Duodenal mucosa (tissue), 2 donors: ENCODE data around the gene IL6R.

Experiments
- H3K27ac ChIP-seq: one replicate; pipeline ENCODE4 v1.7.0; 2013; ENCODE audit warnings: low read depth, low read length
- H3K27me3 ChIP-seq, 2 donors: one replicate each; pipeline ENCODE4 v1.7.0; 2013; ENCODE audit warnings: low read length in 2 of 2, control low read depth in 1 of 2; ENCODE audit not compliant: insufficient read depth in 2 of 2, control insufficient read depth in 1 of 2
- H3K36me3 ChIP-seq, 2 donors: one replicate each; pipeline ENCODE4 v1.7.0; 2013; ENCODE audit warnings: low read length in 2 of 2, control low read depth in 1 of 2; ENCODE audit not compliant: insufficient read depth in 2 of 2, control insufficient read depth in 1 of 2
- H3K4me1 ChIP-seq, 2 donors: one replicate each; pipeline ENCODE4 v1.7.0; 2013; ENCODE audit warnings: low read length in 2 of 2, control low read depth in 1 of 2; ENCODE audit not compliant: insufficient read depth in 2 of 2, control insufficient read depth in 1 of 2
- H3K4me3 ChIP-seq, 2 donors: one replicate each; pipeline ENCODE4 v1.7.0; 2013; ENCODE audit warnings: low read length in 2 of 2, low read depth in 1 of 2
- H3K9ac ChIP-seq, 2 donors: one replicate each; pipeline ENCODE4 v1.7.0; 2013; ENCODE audit warnings: low read length in 2 of 2, low read depth in 1 of 2
- H3K9me3 ChIP-seq, 2 donors: one replicate each; pipeline ENCODE4 v1.7.0; 2013; ENCODE audit warnings: low read length in 2 of 2, control low read depth in 1 of 2; ENCODE audit not compliant: control insufficient read depth in 1 of 2

The IL6R gene

DNA sequence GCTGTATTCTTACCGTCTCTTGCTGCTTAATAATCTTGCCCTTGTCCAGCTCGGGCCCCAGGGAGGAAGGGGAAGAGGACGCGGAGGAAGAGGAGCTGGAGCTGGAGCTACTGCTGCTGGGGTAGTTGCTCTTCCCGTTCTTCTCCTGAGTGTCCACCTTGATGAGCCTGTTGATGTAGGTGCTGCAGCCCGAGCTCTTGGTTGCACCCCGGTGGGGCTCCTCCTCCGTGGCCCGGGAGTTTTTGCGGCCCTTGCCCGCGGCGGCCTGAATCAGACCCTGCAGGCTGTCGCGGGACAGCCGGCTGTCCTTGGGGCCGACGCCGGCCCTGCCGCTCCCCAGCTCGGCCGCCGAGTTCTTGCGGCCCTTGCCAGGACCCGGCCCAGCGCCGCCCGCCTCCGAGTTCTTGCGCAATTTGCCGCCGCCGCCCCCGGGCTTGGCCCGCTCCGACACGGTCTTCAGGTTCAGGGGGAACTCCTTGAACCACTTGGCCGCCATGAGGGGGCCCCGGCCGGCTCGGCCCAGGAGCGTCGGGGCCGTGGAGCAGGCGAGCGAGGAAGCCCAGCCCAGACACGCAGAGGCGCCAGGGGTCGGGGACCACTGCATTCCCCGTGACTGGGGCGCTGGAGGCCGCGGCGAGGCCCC, 96.4 kb downstream of the IL6R start:
- Histone ChIP-seq H3K36me3 (no peaks in the 10 kb centered on the region), H3K27ac (no peak overlapping the region), H3K4me3 (peak overlapping the region; percentile 42 to 62), H3K9ac (peak overlapping the region; percentile 9 to 18), H3K27me3 (peaks cover 32 to 35% of the 10 kb centered on the region in 2 donors), H3K9me3 (no peaks in the 10 kb centered on the region), H3K4me1 (peaks cover 0 to 3% of the 10 kb centered on the region in 2 donors)

DNA sequence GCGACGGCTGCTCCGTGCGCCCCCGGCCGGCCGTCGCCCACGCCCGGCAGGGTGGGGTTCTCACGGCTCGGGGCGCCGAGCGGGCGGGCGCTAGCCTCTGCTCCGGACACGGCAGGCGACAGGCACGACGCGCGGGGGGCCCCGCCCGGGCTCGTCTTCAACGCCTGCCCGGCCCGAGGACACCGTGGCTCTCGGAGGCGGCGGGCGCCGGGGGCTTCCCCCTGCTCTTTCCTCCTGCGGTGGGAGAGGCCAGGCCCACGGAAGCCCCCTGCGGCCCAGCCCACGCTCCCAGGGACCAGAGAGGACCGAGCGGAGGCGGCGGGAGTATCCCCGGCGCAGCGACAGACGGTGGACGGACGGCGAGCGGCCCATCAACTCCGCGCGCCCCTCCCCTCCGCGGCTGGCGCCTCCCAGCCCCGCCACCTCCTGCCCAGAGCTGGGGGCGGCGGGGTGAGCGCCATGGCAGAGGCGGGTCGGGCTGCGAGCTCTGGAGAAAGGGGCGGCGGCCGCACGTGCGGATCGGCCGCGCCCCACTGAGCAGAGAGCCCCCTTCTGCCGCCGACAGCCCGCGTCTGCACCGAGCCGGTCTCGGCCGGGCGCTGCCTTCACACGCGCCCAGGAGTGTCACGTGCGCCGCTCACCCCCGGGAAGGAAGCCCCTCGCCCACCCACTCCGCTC, 97.1 kb downstream of the IL6R start, which contains the start of the genes SHE and TDRD10:
TSS of gene SHE (minus strand) at position 347 of the 678 bp plus-strand sequence. CDS start 386 bp downstream, outside the sequence.
TSS of gene TDRD10 (plus strand) at position 154 of the 678 bp plus-strand sequence. CDS start 4,685 bp downstream, outside the sequence.
- Histone ChIP-seq H3K9ac (peak within 1 kb of the TSS; percentile 9 to 18), H3K27ac (no peak within 1 kb of the TSS), H3K36me3 (no peaks in the 10 kb centered on the region), H3K9me3 (no peaks in the 10 kb centered on the region), H3K4me3 (peak within 1 kb of the TSS; percentile 42 to 62), H3K4me1 (no peaks in the 10 kb centered on the region), H3K27me3 (peaks cover 32 to 35% of the 10 kb centered on the region in 2 donors)

GRCh38 chr1:154502744-154503115, 97.6 kb downstream of the IL6R start:
- Histone ChIP-seq H3K4me3 (peak overlapping the region in 1 of 2 donors; percentile 28), H3K27ac (no peak overlapping the region), H3K36me3 (no peaks in the 10 kb centered on the region), H3K4me1 (no peaks in the 10 kb centered on the region), H3K9ac (no peak overlapping the region), H3K27me3 (peaks cover 32 to 37% of the 10 kb centered on the region in 2 donors), H3K9me3 (no peaks in the 10 kb centered on the region)

- no peak overlapping the region for H3K27ac ChIP-seq
- no peaks in the 10 kb centered on the region for H3K36me3 ChIP-seq
- H3K27me3 ChIP-seq, result peaks cover 31 to 40% of the 10 kb centered on the region in 2 donors
- H3K4me3 ChIP-seq, result no peak overlapping the region
- H3K9me3 ChIP-seq, result no peaks in the 10 kb centered on the region
- H3K9ac ChIP-seq, result no peak overlapping the region
- no peaks in the 10 kb centered on the region for H3K4me1 ChIP-seq
These were observed 98.8 kb downstream of the IL6R start for GRCh38 chr1:154503898-154504297.

DNA sequence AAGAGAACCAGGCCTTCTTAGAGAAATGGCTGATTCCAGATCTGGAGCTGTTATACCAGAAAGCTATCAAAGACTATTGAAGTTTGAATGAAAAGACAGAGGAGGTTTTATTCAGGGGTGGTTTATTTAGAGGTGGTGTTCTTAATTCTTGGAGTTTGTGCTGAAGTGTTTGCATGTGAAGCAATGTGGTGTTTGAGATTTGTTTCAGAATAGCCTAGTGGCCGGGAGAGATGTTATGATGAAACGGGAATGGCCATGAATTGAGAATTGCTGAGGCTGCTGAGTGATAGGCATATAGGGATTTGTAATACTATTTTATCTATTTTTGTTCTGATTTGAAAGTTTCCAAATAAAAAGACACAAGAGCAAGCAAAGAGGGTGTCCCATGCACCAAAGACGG, 107.6 kb downstream of the IL6R start:
- Histone ChIP-seq H3K36me3 (no peaks in the 10 kb centered on the region), H3K4me1 (no peaks in the 10 kb centered on the region), H3K27me3 (peaks cover 0 to 4% of the 10 kb centered on the region in 2 donors), H3K27ac (no peak overlapping the region), H3K9me3 (no peaks in the 10 kb centered on the region), H3K9ac (no peak overlapping the region), H3K4me3 (no peak overlapping the region)

DNA sequence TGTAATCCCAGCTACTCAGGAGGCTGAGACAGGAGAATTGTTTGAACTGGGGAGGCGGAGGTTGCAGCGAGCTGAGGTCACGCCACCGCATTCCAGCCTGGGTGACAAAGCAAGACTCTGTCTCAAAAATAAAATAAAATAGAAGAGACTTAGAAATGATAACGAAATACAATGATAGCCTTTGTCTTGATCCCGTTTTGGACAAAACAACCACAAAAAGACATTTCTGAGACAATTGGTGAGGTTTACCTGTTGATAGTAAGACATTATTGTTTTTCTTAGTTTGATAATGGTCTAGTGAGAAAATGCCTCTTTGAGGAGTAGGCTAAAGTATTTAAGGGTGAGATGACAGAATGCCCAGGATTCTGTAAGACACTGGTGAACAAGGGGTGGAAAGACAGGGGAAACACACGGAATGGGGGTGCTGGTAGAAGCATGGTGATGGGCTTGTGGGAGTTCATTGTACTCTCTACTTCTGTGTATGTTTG, 109.0 kb downstream of the IL6R start:
- Histone ChIP-seq H3K27me3 (no peaks in the 10 kb centered on the region), H3K4me3 (no peak overlapping the region), H3K4me1 (no peaks in the 10 kb centered on the region), H3K36me3 (no peaks in the 10 kb centered on the region), H3K27ac (no peak overlapping the region), H3K9me3 (no peaks in the 10 kb centered on the region), H3K9ac (no peak overlapping the region)

GRCh38 chr1:154517661-154518060, 112.5 kb downstream of the IL6R start:
- no peak overlapping the region for H3K4me3 ChIP-seq
- H3K36me3 ChIP-seq, result no peaks in the 10 kb centered on the region
- H3K27me3 ChIP-seq, result no peaks in the 10 kb centered on the region
- no peak overlapping the region for H3K9ac ChIP-seq
- no peaks in the 10 kb centered on the region for H3K9me3 ChIP-seq
- no peaks in the 10 kb centered on the region for H3K4me1 ChIP-seq
- no peak overlapping the region for H3K27ac ChIP-seq
